Right cardiac atrium (tissue), 5 donors: Measurements from ENCODE around the gene SCRN3. TPM values are rescaled to one million over a fixed set of nuclear protein-coding genes. Genes with fewer than 3 reads are reported as not detected.
"Not testable (repeated sequence)": the region's sequence is repeated elsewhere in the genome, so short reads cannot be mapped to it uniquely, and the experiment has no call there.

Experiments used
- ATAC-seq, 2 donors: fragments of 200-7000 bp; cut with Tn5 transposase; one replicate each; pipeline versions ENCODE4 v1.8.0 to v1.9.1; 2020; ENCODE audit warnings: moderate library complexity in 2 of 2, mild to moderate bottlenecking in 1 of 2
- DNase-seq, 3 donors: peaks; one replicate each; pipeline ENCODE4 v3.0.0-alpha.2; 2020
- H3K27ac ChIP-seq: one replicate; pipeline ENCODE4 v1.5.1; 2013; ENCODE audit warnings: mild to moderate bottlenecking, low read length, control low read depth, moderate library complexity
- H3K27me3 ChIP-seq: one replicate; pipeline ENCODE4 v1.6.1; 2013; ENCODE audit not compliant: control insufficient read depth, insufficient read depth
- H3K4me1 ChIP-seq: one replicate; pipeline ENCODE4 v1.6.1; 2013; ENCODE audit warnings: low read length; ENCODE audit not compliant: control insufficient read depth, insufficient read depth
- H3K4me3 ChIP-seq: one replicate; pipeline ENCODE4 v1.5.1; 2013; ENCODE audit warnings: low read length, control low read depth
- H3K9me3 ChIP-seq: one replicate; pipeline ENCODE4 v1.6.1; 2013; ENCODE audit warnings: low read length; ENCODE audit not compliant: control insufficient read depth
- WGBS: extraction: QIAGEN DNeasy Blood & Tissue Kit; methylation state at CpG from one replicate; pipeline ENCODE4 v1.1.7; 2013; 5-methylcytosine and 5-hydroxymethylcytosine counted together
- intact Hi-C, 4 donors: fragments of 100-400 bp; cut with DNase I; formaldehyde crosslinking; loops; one replicate each; pipeline versions ENCODE4 v1.11.0 to v1.14.0; 2022 to 2023
- polyA plus RNA-seq: library from polyadenylated mRNA; stranded (reverse); fragments of 200-250 nt; gene quantifications from one replicate; pipeline ENCODE4 v1.2.3, GENCODE V29; 2013
- total RNA-seq, 4 donors: library from RNA; stranded (reverse); fragmentation: NEBNext Ultra II Directional; extraction: Animal tissue kit (Norgen Biotek cat#: 25700); gene quantifications; one replicate each; pipeline ENCODE4 v1.2.1, GENCODE V29; 2021
- donor health status: healthy with polysubstance abuse.
- donor health status: DM: no; HTN: yes; CAD: no.
- donor health status: DM: no; HTN: no; CAD: no.
- donor health status: DM: no; HTN: yes; CAD: no; lungs with severe emphysema.
- donor health status: DM: yes; HTN: yes; CAD: no.

Gene SCRN3
- total and polyA plus RNA-seq, 5 donors, result 16.8 to 35.6 (median 34.3) TPM

DNA sequence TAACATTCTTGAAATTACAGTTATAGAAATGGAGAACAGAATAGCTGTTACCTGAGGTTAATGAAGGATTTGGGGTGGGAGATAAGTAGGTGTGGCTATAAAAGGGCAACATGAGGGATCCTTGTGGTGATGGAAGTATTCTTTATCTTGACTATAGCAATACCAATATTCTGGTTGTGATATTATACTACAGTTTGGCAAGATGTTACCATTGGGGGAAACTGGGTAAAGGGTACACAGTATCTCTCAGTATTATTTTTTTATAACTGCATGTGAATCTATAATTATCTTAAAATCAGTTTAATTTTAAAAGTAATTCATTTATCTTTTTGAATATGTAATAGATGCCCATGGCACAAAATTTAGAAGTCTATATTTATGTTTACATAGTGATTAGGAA is 8.1 kb downstream of the SCRN3 start:
- H3K9me3 ChIP-seq, result no peaks in the 10 kb centered on the region
- H3K4me3 ChIP-seq, result no peak overlapping the region
- ATAC-seq (no peak), DNase-seq (no peak)
- intact Hi-C loops, result no loop called here
- H3K4me1 ChIP-seq, result no peaks in the 10 kb centered on the region
- H3K27me3 ChIP-seq, result no peaks in the 10 kb centered on the region
- no peak overlapping the region for H3K27ac ChIP-seq

DNA sequence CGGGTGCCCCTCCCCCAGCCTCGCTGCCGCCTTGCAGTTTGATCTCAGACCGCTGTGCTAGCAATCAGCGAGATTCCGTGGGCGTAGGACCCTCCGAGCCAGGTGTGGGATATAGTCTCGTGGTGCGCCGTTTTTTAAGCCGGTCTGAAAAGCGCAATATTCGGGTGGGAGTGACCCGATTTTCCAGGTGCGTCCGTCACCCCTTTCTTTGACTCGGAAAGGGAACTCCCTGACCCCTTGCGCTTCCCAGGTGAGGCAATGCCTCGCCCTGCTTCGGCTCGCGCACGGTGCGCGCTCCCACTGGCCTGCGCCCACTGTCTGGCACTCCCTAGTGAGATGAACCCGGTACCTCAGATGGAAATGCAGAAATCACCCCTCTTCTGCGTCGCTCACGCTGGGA is 14.5 kb downstream of the SCRN3 start:
- H3K4me3 ChIP-seq, DNase-seq, H3K9me3 ChIP-seq, H3K27ac ChIP-seq, H3K27me3 ChIP-seq, ATAC-seq, intact Hi-C loops, H3K4me1 ChIP-seq: not testable (repeated sequence)
- WGBS, result 71% methylated on average over 19 of the region's 31 CpGs

DNA sequence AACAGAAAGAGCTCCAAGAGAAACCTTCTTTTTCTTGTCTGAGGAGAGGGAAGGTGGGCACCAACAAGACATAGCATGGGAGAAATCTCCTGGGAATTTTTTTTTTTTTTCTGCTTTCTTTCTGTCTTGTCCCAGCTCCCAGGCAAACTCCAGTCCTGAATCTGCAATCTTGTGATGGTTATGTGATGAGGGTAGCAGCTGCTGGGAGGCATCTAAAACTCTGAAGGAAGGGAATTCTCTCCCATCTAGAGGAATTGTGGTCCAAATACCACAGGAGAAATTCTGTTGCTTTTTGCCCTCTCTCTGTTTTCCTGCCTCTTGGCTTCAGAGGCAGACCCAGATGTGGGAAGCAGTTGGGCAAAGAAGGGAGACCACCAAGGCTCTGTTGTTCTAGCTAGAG is 16.7 kb downstream of the SCRN3 start:
- Histone ChIP-seq H3K4me3 (no peak overlapping the region), H3K9me3 (no peaks in the 10 kb centered on the region), H3K4me1 (no peaks in the 10 kb centered on the region), H3K27me3 (no peaks in the 10 kb centered on the region), H3K27ac (no peak overlapping the region)
- DNase-seq (no peak), ATAC-seq (no peak)
- intact Hi-C loops, result no loop called here

DNA sequence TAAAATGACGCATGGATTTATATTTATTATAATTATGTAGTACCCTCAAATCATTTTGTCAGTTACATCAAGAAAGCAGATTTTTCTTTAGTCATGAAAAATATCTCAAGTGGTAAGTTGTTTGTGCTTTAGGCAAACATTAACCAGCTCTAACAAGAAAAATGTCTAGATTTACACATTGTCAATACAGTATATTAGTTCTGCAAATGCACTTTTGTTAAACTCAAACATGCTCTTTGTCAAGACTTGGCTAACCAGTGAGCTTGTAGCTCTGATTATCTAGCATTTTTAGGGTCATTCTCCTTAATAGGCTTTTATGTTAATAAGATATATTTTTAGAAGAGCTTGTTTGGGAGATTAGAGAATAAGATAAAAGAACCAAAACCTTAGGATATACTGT is 32.7 kb downstream of the SCRN3 start:
- WGBS, result 99% methylated on average over 1 of the region's 1 CpG
- H3K27ac ChIP-seq, result no peak overlapping the region
- H3K27me3 ChIP-seq, result no peaks in the 10 kb centered on the region
- DNase-seq, result no peak
- H3K9me3 ChIP-seq, result no peaks in the 10 kb centered on the region
- H3K4me1 ChIP-seq, result no peaks in the 10 kb centered on the region
- H3K4me3 ChIP-seq, result no peak overlapping the region
- intact Hi-C loops, result no loop called here
- no peak for ATAC-seq

DNA sequence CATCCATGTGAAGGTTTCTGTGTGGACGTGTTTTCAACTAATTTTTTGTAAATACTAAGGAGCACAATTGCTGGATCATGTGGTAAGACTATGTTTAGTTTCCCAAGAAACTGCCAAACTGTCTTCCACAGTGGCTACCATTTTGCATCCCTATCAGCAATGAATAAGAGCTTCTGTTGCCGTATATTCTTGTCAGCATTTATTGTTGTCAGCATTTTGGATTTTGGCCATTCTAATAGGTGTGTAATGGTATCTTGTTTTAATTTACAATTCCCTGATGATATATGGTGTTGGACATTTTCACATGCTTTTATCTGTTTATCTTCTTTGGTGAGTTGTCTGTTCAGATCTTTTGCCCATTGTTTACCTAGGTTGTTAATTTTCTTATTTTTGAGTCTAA is 34.5 kb downstream of the SCRN3 start:
- Histone ChIP-seq H3K4me3 (no peak overlapping the region), H3K27ac (no peak overlapping the region), H3K4me1 (no peaks in the 10 kb centered on the region), H3K9me3 (no peaks in the 10 kb centered on the region), H3K27me3 (no peaks in the 10 kb centered on the region)
- intact Hi-C loops, result no loop called here
- ATAC-seq (no peak), DNase-seq (no peak)
- WGBS, result 70% methylated on average over 2 of the region's 2 CpGs

DNA sequence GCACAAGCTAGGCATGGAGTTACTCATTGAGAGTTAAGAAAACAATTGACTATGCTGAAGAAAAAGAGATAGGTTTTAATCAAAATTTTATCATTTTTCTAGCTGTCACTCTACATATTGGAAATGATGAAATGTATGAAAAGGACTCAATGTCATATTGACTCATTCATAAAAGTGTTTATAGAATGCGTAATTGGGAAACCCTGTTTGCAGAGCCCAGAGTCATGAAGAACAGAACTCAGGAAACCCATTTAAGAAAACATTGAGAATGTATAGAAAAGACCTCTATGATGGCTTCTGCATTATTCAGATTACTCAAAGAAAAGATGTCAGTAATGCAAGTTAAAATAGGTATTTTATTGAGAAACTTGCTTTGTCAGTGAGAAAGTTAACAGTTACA is 36.4 kb downstream of the SCRN3 start:
- Histone ChIP-seq H3K27ac (no peak overlapping the region), H3K9me3 (no peaks in the 10 kb centered on the region), H3K4me3 (no peak overlapping the region), H3K4me1 (no peaks in the 10 kb centered on the region), H3K27me3 (no peaks in the 10 kb centered on the region)
- intact Hi-C loops, result no loop called here
- WGBS, result 97% methylated on average over 1 of the region's 1 CpG
- DNase-seq (no peak), ATAC-seq (no peak)

DNA sequence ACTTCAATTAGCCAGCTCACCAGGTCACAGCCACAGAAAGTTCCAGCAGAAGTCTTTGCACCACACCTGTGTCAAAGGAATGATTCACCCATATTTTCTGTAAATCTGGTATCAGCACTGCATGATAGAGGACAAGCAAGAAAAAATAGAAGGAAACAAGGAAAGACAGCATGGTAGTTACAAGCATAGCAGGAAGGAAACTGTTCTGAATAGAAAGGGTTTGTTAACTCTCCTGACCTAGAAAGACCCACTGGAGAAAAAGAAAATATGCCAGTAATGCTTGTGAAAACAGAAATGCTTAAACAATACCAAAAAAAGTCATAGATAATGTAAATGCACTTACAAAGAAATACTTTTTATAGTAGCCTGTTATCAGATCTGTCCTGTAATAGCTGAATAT is 40.8 kb downstream of the SCRN3 start:
- no peaks in the 10 kb centered on the region for H3K4me1 ChIP-seq
- no peaks in the 10 kb centered on the region for H3K27me3 ChIP-seq
- no peaks in the 10 kb centered on the region for H3K9me3 ChIP-seq
- DNase-seq, result no peak
- intact Hi-C loops, result no loop called here
- ATAC-seq, result no peak
- H3K27ac ChIP-seq, result no peak overlapping the region
- no peak overlapping the region for H3K4me3 ChIP-seq

DNA sequence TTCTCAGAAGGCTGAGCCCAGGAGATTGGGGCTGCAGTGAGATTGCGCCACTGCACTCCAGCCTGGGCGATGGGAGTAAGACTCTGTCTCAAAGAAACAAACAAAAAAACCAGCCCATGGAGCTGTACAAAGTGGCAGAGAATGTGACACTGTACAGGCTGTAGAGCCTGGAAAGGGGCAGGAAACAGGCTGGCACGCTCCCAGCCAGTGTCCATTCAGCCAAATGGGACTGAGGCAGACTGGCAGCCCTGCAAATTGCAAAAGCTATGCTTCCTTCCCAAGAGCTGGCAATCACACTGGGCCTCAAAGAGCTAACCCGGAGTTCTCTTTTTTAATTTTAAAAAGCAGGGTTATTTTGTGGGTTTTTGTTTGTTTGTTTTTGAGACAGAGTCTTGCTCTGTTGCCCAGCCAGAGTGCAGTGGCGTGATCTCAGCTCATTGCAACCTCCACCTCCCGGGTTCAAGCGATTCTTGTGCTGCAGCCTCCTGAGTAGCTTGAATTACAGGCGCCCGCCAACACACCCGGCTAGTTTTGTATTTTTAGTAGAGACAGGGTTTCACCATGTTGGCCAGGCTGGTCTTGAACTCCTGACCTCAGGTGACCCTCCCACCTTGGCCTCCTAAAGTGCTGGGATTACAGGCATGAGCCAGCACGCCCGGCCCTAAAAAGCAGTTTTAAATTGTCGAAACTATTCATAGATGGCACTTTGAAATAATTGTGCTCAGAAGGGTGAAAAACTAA is 42.8 kb downstream of the SCRN3 start:
- Histone ChIP-seq H3K27me3 (no peaks in the 10 kb centered on the region), H3K4me3 (no peak overlapping the region), H3K9me3 (no peaks in the 10 kb centered on the region), H3K27ac (no peak overlapping the region), H3K4me1 (no peaks in the 10 kb centered on the region)
- ATAC-seq (peak; percentile 41 to 76), DNase-seq (peak; percentile 53 to 75 (median 73))
- intact Hi-C loops, result no loop called here
- 79% methylated on average over 13 of the region's 13 CpGs for whole genome bisulfite sequencing

DNA sequence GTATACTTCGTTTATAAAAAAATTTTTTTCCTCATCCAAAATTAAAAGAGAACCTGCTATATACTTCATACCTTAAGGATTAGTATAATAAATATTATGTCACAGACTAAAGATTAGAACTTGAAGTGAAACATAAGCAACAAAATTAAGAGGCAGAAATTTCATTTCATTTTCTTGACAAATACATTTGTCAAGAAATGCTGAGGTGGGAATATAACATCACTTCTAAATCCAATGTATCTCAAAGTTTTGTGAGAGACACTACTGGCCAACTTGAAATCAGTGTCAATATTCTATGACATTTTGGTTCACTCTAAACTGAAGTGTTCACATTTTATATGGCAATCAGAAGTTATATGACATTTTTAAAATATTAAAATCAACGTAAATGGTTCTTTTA is 43.8 kb downstream of the SCRN3 start:
- no peak overlapping the region for H3K4me3 ChIP-seq
- no peaks in the 10 kb centered on the region for H3K4me1 ChIP-seq
- no peaks in the 10 kb centered on the region for H3K9me3 ChIP-seq
- intact Hi-C loops, result no loop called here
- no peak overlapping the region for H3K27ac ChIP-seq
- no peak for ATAC-seq
- 87% methylated on average over 2 of the region's 2 CpGs for WGBS
- H3K27me3 ChIP-seq, result no peaks in the 10 kb centered on the region
- DNase-seq, result no peak

DNA sequence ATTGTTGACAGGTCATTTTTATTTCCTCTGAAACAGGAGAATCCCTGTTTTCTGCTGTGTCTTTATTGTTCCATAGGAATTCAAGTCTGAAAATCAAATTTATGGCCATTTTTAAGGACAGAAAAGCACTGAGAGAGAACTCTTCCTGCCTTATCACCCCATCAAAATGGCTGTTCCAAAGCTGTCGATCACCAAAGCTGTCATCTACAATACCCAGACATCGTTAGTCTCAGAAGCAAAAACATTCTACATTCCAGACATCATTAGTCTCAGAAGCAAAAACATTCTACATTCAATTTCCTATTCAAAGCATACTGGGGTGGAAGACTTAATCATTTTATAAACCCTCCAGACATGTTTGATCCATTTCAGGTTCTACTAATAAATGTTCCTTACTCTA is 44.4 kb downstream of the SCRN3 start:
- intact Hi-C loops, result no loop called here
- ATAC-seq, result no peak

DNA sequence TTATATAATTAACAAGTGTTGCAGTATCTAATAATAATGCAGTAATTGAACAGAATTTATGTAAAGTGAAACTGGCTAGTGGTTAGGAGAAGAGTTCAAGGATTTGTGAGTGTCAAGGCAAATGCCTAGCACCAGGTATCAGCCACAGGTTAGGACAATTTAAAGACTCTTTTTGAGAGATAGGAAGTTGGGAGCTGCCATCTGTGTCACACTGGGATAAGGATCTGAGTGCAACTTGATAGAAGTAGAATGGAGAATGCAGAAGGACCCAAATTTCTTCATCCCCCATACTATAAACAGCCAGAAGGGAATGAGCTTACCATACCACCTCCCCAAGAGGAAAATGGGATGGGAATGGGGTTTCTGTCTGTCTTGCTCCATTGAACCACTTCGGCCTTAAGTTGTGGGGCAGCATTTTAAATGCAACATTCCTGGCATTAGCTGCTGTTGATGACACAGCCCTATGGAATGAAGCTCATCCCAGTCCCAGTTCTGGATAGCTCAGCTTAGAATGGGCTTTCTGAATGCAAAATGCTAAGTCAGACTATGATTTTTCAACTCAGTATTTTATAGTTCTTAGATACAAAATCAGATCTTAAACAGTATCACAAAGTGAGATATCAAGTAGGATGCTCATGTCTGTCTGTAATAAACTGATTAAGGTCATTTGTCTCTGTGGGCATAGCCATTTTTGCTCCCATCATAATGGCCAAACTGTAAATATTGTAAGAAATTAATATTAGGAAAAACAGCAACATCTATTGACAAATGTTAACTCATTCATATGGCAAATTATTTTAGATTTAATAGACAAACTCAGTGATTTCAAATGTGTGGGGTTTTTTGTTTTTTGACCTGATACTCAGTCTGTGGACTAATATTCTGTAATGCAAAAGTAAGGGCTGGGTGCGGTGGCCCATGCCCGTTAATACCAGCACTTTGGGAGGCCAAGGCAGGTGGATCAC is 47.3 kb downstream of the SCRN3 start:
- Histone ChIP-seq H3K4me1 (no peaks in the 10 kb centered on the region), H3K4me3 (no peak overlapping the region), H3K9me3 (no peaks in the 10 kb centered on the region), H3K27ac (no peak overlapping the region), H3K27me3 (no peaks in the 10 kb centered on the region)
- ATAC-seq (no peak), DNase-seq (no peak)
- 80% methylated on average over 3 of the region's 3 CpGs for WGBS
- intact Hi-C loops, result no loop called here

More for the DNA sequence above, 44.4 kb downstream of the SCRN3 start:
- no peaks in the 10 kb centered on the region for H3K9me3 ChIP-seq
- H3K4me1 ChIP-seq, result no peaks in the 10 kb centered on the region
- DNase-seq, result no peak
- no peaks in the 10 kb centered on the region for H3K27me3 ChIP-seq
- WGBS, result 49% methylated on average over 2 of the region's 2 CpGs
- H3K27ac ChIP-seq, result no peak overlapping the region
- H3K4me3 ChIP-seq, result no peak overlapping the region
